T-cell (primary cell): ENCODE results near the gene SORCS1. TPM values are rescaled to one million over a fixed set of nuclear protein-coding genes. Genes with fewer than 3 reads are reported as not detected.

Experiments used
- ATAC-seq, 4 experiments: fragments of 200-7000 bp in 3 of 4; fragments of 150-1000 bp in 1 of 4; cut with Tn5 transposase; replicated peaks in 1 of 4; 1 replicate in 3 of 4; 2 replicates in 1 of 4; pipeline ENCODE4 v1.10.0; 2021; ENCODE audit warnings: moderate library complexity in 3 of 4, mild to moderate bottlenecking in 2 of 4, moderate number of reproducible peaks in 1 of 4
- CTCF ChIA-PET, 2 donors: fragments of 300-600 bp; sonication (Branson Sonifier 250); formaldehyde crosslinking; loops; one replicate each; lab custom pipeline; 2022; ENCODE audit warnings: antibody characterized with exemption in 2 of 2; lab: Charles Lee
- POLR2A ChIA-PET, 2 donors: fragments of 300-600 bp; sonication (Branson Sonifier 250); formaldehyde crosslinking; loops; one replicate each; lab custom pipeline; 2022; ENCODE audit warnings: antibody characterized with exemption in 2 of 2; lab: Charles Lee
- DNase-seq, 35 experiments: peaks; one replicate each; pipeline versions ENCODE4 v3.0.0 to v3.0.0-alpha.2; 2013 to 2023
- H3K27ac ChIP-seq: one replicate; pipeline ENCODE4 v1.5.1; 2013; ENCODE audit warnings: low read length
- H3K27me3 ChIP-seq, 2 experiments: replicated peaks in 1 of 2; 1 replicate in 1 of 2; 2 replicates in 1 of 2; pipeline versions ENCODE4 v1.6.1 to v1.7.0; 2013; ENCODE audit warnings: low read length in 1 of 2, mixed read lengths in 1 of 2; ENCODE audit not compliant: control insufficient read depth in 2 of 2, insufficient read depth in 2 of 2; ENCODE audit errors: extremely low read depth in 1 of 2
- H3K36me3 ChIP-seq, 2 donors: 1 replicate in 1 of 2; 2 replicates in 1 of 2; pipeline versions ENCODE4 v1.6.1 to v1.7.0; 2013; ENCODE audit warnings: low read length in 1 of 2; ENCODE audit not compliant: control insufficient read depth in 2 of 2, insufficient read depth in 1 of 2; ENCODE audit errors: extremely low read depth in 1 of 2
- H3K4me1 ChIP-seq, 2 experiments: 1 replicate in 1 of 2; 2 replicates in 1 of 2; pipeline versions ENCODE4 v1.6.1 to v1.7.0; 2013; ENCODE audit warnings: low read length in 2 of 2, mixed read lengths in 1 of 2; ENCODE audit not compliant: insufficient read depth in 2 of 2, control insufficient read depth in 1 of 2; ENCODE audit errors: extremely low read depth in 1 of 2
- H3K4me3 ChIP-seq, 2 donors: 1 replicate in 1 of 2; 2 replicates in 1 of 2; pipeline versions ENCODE4 v1.5.1 to v1.7.0; 2013; ENCODE audit warnings: mild to moderate bottlenecking in 2 of 2, low read length in 1 of 2, moderate library complexity in 1 of 2; ENCODE audit not compliant: control insufficient read depth in 1 of 2; ENCODE audit errors: extremely low read depth in 1 of 2
- H3K9me3 ChIP-seq: 2 replicates; pipeline ENCODE4 v1.7.0; 2013
- H3K27ac Mint-ChIP-seq, 2 donors: one replicate each; pipeline ENCODE4 v1.8.0; 2020 to 2021; ENCODE audit warnings: mild to moderate bottlenecking in 2 of 2, mixed read lengths in 2 of 2
- H3K27me3 Mint-ChIP-seq, 2 donors: one replicate each; pipeline ENCODE4 v1.8.0; 2021 to 2022; ENCODE audit warnings: mixed read lengths in 2 of 2
- H3K36me3 Mint-ChIP-seq: one replicate; pipeline ENCODE4 v1.8.0; 2021; ENCODE audit warnings: mixed read lengths
- H3K4me1 Mint-ChIP-seq, 3 donors: one replicate each; pipeline ENCODE4 v1.8.0; 2020 to 2022; ENCODE audit warnings: mixed read lengths in 3 of 3, mild to moderate bottlenecking in 1 of 3
- H3K4me3 Mint-ChIP-seq, 3 donors: one replicate each; pipeline ENCODE4 v1.8.0; 2020 to 2022; ENCODE audit warnings: mild to moderate bottlenecking in 3 of 3, mixed read lengths in 3 of 3, moderate library complexity in 3 of 3
- H3K9me3 Mint-ChIP-seq, 3 donors: one replicate each; pipeline ENCODE4 v1.8.0; 2020 to 2022; ENCODE audit warnings: mixed read lengths in 3 of 3
- WGBS: methylation state at CpG from one replicate; pipeline ENCODE4 v1.1.5; 2013; ENCODE audit warnings: missing lambda C conversion rate; ENCODE audit not compliant: insufficient coverage; 5-methylcytosine and 5-hydroxymethylcytosine counted together
- total RNA-seq, 35 experiments: library from RNA in 6 of 35; stranded (reverse) in 6 of 35; fragments of 120-200 nt in 1 of 35; gene quantifications; one replicate each; pipeline versions ENCODE4 v1.2.1 to v1.2.4 and lab custom pipeline; 2013 to 2026

Gene SORCS1
- total RNA-seq, 5 donors from 2014 or later (not counting 1 experiment from before 2014, with no cell fraction given) = not detected

DNA sequence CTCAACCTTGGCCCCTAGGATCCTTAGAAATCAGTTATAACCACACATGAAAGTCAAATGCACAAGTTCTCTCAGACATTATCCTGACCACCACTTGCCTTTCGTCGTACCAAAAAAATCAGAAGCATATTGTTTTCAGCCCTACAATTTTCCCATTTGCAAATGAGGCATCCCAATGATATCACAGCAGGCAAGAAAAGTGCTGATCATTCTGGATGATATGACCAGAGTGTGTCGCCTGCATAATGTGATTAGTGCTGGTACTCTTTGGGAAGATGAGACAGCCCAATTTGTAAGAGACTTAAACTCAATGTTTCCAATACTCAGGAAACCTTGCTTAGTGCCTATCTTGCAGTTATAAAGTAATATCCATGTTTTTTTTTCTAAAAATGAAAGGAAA is 168.0 kb downstream of the SORCS1 start:
- no peak for DNase-seq
- ATAC-seq = no peak
- CTCF ChIA-PET = interaction anchor here in 1 of 2 donors (0.6 kb wide), 1 partner anchor 16 kb away, joined by 5 read pairs; no protein-coding TSS in a partner anchor
- H3K4me3 Mint-ChIP-seq = no peak overlapping the region
- Histone ChIP-seq H3K36me3 (no peaks in the 10 kb centered on the region), H3K27me3 (no peaks in the 10 kb centered on the region), H3K27ac (no peak overlapping the region), H3K4me1 (no peaks in the 10 kb centered on the region), H3K9me3 (no peaks in the 10 kb centered on the region), H3K4me3 (no peak overlapping the region)
- H3K27me3 Mint-ChIP-seq = no peaks in the 10 kb centered on the region
- POLR2A ChIA-PET = no interaction called here
- H3K4me1 Mint-ChIP-seq = no peaks in the 10 kb centered on the region
- H3K9me3 Mint-ChIP-seq = peaks cover 0 to 11% (median 5%) of the 10 kb centered on the region in 3 donors
- no peaks in the 10 kb centered on the region for H3K36me3 Mint-ChIP-seq
- WGBS = 86% methylated on average over 2 of the region's 3 CpGs
- H3K27ac Mint-ChIP-seq = no peak overlapping the region

DNA sequence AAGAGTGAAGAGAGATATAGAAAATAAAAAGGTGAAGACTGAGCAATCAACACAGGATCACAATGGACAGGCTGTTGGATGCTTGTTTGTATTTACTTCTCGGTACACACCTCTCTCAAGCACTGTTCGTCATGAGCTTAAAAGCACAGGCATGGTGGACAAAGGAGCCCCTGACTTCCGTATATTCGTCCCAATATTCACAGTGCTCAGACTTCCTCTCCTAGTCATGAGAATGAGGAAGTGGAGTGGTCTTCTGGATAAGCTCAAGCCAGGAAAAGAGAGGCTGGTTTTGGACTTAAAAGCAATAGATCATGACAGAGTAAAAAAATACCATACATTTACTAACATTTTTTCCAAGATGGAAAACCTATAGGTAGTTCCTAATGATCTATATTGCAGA is 172.5 kb downstream of the SORCS1 start:
- no peaks in the 10 kb centered on the region for H3K36me3 Mint-ChIP-seq
- no peaks in the 10 kb centered on the region for H3K4me1 ChIP-seq
- H3K4me3 ChIP-seq = no peak overlapping the region
- DNase-seq = no peak
- no peaks in the 10 kb centered on the region for H3K4me1 Mint-ChIP-seq
- no peak for ATAC-seq
- H3K36me3 ChIP-seq = no peaks in the 10 kb centered on the region
- ChIA-PET CTCF (no interaction called here), POLR2A (no interaction called here)
- peaks cover 5 to 10% (median 7%) of the 10 kb centered on the region in 3 donors for H3K9me3 Mint-ChIP-seq
- WGBS = no CpG with 5 or more reads among the region's 4 CpGs
- no peak overlapping the region for H3K27ac ChIP-seq
- H3K4me3 Mint-ChIP-seq = no peak overlapping the region
- H3K27me3 ChIP-seq = no peaks in the 10 kb centered on the region
- no peaks in the 10 kb centered on the region for H3K27me3 Mint-ChIP-seq
- no peaks in the 10 kb centered on the region for H3K9me3 ChIP-seq
- H3K27ac Mint-ChIP-seq = no peak overlapping the region

DNA sequence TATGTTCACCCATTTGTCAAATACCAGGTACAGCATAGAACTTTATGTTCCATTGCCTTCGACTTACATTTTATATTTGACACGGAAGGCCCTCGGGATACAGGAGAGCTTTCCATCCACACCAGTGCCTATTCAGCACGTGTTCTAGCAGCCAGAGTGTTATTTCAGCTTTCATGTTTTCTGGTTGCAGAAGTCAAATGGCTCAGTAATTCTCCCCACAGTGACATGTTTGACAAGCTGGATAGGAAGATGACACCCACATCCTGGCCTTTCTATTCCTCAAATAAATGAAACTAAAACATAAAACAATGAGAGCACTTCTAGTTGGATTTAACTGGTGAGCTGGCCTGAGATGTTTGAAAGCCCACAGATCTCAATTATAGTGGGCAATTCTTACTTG is 173.4 kb downstream of the SORCS1 start:
- Mint-ChIP-seq H3K27ac (no peak overlapping the region), H3K4me3 (no peak overlapping the region), H3K36me3 (no peaks in the 10 kb centered on the region), H3K27me3 (no peaks in the 10 kb centered on the region), H3K4me1 (no peaks in the 10 kb centered on the region), H3K9me3 (peaks cover 5 to 10% (median 7%) of the 10 kb centered on the region in 3 donors)
- no peaks in the 10 kb centered on the region for H3K27me3 ChIP-seq
- H3K27ac ChIP-seq = no peak overlapping the region
- no peaks in the 10 kb centered on the region for H3K4me1 ChIP-seq
- no peak for ATAC-seq
- H3K36me3 ChIP-seq = no peaks in the 10 kb centered on the region
- no peak overlapping the region for H3K4me3 ChIP-seq
- WGBS = 84% methylated on average over 3 of the region's 4 CpGs
- ChIA-PET CTCF (no interaction called here), POLR2A (no interaction called here)
- no peaks in the 10 kb centered on the region for H3K9me3 ChIP-seq
- DNase-seq = no peak

DNA sequence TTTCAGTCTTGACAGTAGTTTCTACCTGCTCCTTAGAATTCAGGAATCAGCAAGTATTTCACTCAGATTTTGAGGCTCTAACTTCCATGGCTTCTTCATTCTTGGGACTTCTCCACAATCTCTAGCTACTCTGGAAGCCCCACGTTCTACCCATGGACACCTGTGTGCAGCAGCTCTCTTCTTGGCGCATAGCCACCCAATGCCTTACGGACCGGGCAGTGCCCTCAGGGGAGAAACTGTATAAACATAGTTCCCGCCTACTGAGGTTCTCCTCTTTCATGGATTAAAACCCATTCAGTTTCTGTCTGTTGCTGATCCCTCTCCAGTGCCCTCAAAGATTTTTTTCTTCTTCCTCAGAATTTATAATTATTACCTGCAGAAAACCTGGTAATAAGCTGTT is 177.1 kb downstream of the SORCS1 start:
- Mint-ChIP-seq H3K4me1 (no peaks in the 10 kb centered on the region), H3K9me3 (peaks cover 0 to 7% (median 2%) of the 10 kb centered on the region in 3 donors), H3K36me3 (no peaks in the 10 kb centered on the region), H3K27ac (no peak overlapping the region), H3K27me3 (no peaks in the 10 kb centered on the region), H3K4me3 (no peak overlapping the region)
- ChIA-PET CTCF (no interaction called here), POLR2A (no interaction called here)
- no peak for DNase-seq
- 91% methylated on average over 4 of the region's 5 CpGs for WGBS
- no peaks in the 10 kb centered on the region for H3K27me3 ChIP-seq
- no peaks in the 10 kb centered on the region for H3K9me3 ChIP-seq
- H3K4me1 ChIP-seq = no peaks in the 10 kb centered on the region
- H3K4me3 ChIP-seq = no peak overlapping the region
- H3K27ac ChIP-seq = no peak overlapping the region
- no peak for ATAC-seq
- no peaks in the 10 kb centered on the region for H3K36me3 ChIP-seq

DNA sequence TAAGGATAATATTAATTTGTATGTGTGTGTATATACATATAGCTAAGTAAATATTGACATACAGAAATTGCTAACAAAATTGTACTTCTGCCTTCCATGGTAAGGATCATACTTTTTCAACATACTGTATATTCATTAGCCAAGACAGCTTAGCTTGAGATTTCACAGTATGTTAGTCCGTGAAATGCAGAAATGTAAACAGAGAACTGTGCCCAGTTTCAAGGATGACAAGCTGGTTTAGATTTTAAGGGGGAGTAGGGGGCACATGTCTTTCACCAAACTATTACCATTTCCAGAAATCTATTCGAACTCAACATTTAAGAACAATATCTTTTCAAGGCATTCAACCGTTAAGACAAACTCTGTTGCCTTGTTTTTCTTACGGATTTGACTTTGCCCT is 182.2 kb downstream of the SORCS1 start:
- Histone ChIP-seq H3K36me3 (no peaks in the 10 kb centered on the region), H3K9me3 (no peaks in the 10 kb centered on the region), H3K4me1 (no peaks in the 10 kb centered on the region), H3K27me3 (no peaks in the 10 kb centered on the region), H3K4me3 (no peak overlapping the region), H3K27ac (no peak overlapping the region)
- no peak overlapping the region for H3K27ac Mint-ChIP-seq
- H3K27me3 Mint-ChIP-seq = no peaks in the 10 kb centered on the region
- no CpG with 5 or more reads among the region's 4 CpGs for WGBS
- DNase-seq (no peak), ATAC-seq (no peak)
- no peak overlapping the region for H3K4me3 Mint-ChIP-seq
- H3K9me3 Mint-ChIP-seq = peaks cover 0 to 8% (median 0%) of the 10 kb centered on the region in 3 donors
- no peaks in the 10 kb centered on the region for H3K4me1 Mint-ChIP-seq
- H3K36me3 Mint-ChIP-seq = no peaks in the 10 kb centered on the region
- POLR2A ChIA-PET = interaction anchor here in 1 of 2 donors (0.6 kb wide), 1 partner anchor 23 kb away, joined by 5 read pairs; no protein-coding TSS in a partner anchor
- CTCF ChIA-PET = no interaction called here

DNA sequence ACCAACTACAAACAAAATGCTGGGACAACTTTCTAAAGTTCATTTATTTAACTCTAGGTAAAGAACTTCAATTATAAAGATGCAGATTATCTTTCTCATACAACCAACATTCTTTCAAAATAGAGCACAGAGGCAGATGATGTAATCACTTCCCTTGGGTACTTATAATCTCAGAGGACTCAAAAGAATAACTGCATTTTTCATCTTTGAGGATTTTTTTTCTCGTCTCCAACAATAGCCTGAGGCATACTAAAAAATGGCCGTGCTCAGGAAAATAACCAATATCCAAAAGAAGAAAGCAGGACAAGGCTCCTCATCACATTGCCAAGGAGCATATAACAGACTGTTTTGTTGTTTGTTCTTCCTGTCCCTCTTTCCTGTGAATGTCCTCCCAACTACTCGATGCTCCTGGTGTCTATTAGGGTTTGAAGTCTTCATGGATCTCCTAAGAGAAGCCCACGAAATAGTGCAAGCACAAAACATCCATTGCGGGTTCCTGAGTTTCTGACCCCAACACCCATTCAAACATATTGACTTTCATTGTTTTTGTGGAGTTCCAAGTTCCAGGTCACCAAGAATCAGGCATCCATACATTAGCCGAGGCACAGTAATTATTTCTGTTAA is 182.9 kb downstream of the SORCS1 start:
- ATAC-seq (no peak), DNase-seq (no peak)
- H3K9me3 Mint-ChIP-seq = peaks cover 3 to 10% (median 3%) of the 10 kb centered on the region in 3 donors
- H3K4me1 Mint-ChIP-seq = no peaks in the 10 kb centered on the region
- Histone ChIP-seq H3K4me3 (no peak overlapping the region), H3K4me1 (no peaks in the 10 kb centered on the region), H3K27ac (no peak overlapping the region), H3K36me3 (no peaks in the 10 kb centered on the region), H3K27me3 (no peaks in the 10 kb centered on the region), H3K9me3 (no peaks in the 10 kb centered on the region)
- ChIA-PET CTCF (no interaction called here), POLR2A (no interaction called here)
- H3K27me3 Mint-ChIP-seq = no peaks in the 10 kb centered on the region
- no peak overlapping the region for H3K4me3 Mint-ChIP-seq
- no peaks in the 10 kb centered on the region for H3K36me3 Mint-ChIP-seq
- WGBS = 76% methylated on average over 2 of the region's 6 CpGs
- no peak overlapping the region for H3K27ac Mint-ChIP-seq
